H1 (cell line): ENCODE data around the gene GP1BB. TPM values are rescaled to one million over a fixed set of nuclear protein-coding genes. Genes with fewer than 3 reads are reported as not detected.

Experiments
- CHD1 ChIP-seq: IDR thresholded peaks from 2 replicates; pipeline ENCODE4 v1.6.1; 2012; ENCODE audit warnings: low read depth, low read length, improper control_type of control experiment
- HDAC6 ChIP-seq: IDR thresholded peaks from one replicate; pipeline ENCODE4 v1.7.1; 2012; ENCODE audit warnings: low read depth, mild to moderate bottlenecking, inconsistent platforms, low read length, moderate library complexity
- POLR2A ChIP-seq, 2 experiments: IDR thresholded peaks; 1 replicate in 1 of 2; 2 replicates in 1 of 2; pipeline ENCODE4 v1.6.1; 2011; ENCODE audit warnings: low read depth in 2 of 2, low read length in 2 of 2, mild to moderate bottlenecking in 2 of 2; ENCODE audit errors: control extremely low read depth in 1 of 2
- RAD21 ChIP-seq, 2 experiments: IDR thresholded peaks in 1 of 2; conservative IDR thresholded peaks in 1 of 2; 2 replicates each; pipeline ENCODE4 v1.6.1; 2011; ENCODE audit warnings: low read depth in 2 of 2, low read length in 2 of 2, improper control_type of control experiment in 1 of 2, inconsistent platforms in 1 of 2, mild to moderate bottlenecking in 1 of 2, moderate library complexity in 1 of 2
- SIRT6 ChIP-seq: IDR thresholded peaks from one replicate; pipeline ENCODE4 v1.7.1; 2012; ENCODE audit warnings: low read length, inconsistent platforms
- SIX5 ChIP-seq: IDR thresholded peaks from 2 replicates; pipeline ENCODE4 v1.6.1; 2011; ENCODE audit warnings: mild to moderate bottlenecking, low read depth, low read length
- polyA plus RNA-seq, 7 experiments: library from polyadenylated mRNA; depleted of rRNA in 3 of 7; stranded (reverse) in 5 of 7; unstranded in 2 of 7; fragments of >200 nt in 5 of 7; fragments of 200-250 nt in 2 of 7; gene quantifications; 1 replicate in 5 of 7; 2 replicates in 1 of 7; 4 replicates in 1 of 7; pipeline versions ENCODE4 v1.2.1 to v1.2.3, GENCODE V29; 2011 to 2013; ENCODE audit warnings: missing spikeins in 2 of 7, mixed read lengths in 2 of 7
- total RNA-seq: library from RNA; stranded (reverse); fragmentation: NEBNext Ultra II Directional; extraction: Animal tissue kit (Norgen Biotek cat#: 25700); gene quantifications from 2 replicates; pipeline ENCODE4 v1.2.1, GENCODE V29; 2021

Gene GP1BB
- total and polyA plus RNA-seq, 2 of the 8 experiments (the other 6 are each of a cell fraction or from before 2014, with no cell fraction given): 0.36 TPM; not detected in 1

DNA sequence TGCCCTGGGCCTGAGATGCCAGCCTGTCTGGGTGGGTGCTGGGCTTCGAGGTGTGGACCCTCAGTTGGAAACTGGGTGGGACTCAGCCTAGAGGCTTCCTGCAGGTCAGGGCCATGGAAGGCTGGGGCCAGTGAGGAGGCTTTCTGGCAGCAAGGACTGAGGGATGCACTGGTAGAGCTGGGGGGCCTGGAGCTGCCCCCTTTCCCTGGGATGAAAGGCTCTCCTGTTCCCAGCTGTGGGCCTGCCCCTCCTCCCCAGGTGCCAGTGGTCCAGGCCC is 6.6 kb upstream of the GP1BB start (continued):
- TF ChIP-seq RAD21 (IDR thresholded peaks at IDR 0.05 in 1 of 2, conservative IDR thresholded peaks at IDR 0.05 in 1 of 2; ENCODE audit: low read depth in 2 of 2, low read length in 2 of 2) (no peak), SIX5 (no peak), CHD1 (no peak), SIRT6 (no peak), POLR2A (IDR thresholded peaks at IDR 0.05; ENCODE audit: control extremely low read depth in 1 of 2, low read depth in 2 of 2, low read length in 2 of 2) (no peak), HDAC6 (no peak)
